ENCODE results near the gene CAPN8. TPM values are rescaled to one million over a fixed set of nuclear protein-coding genes. Genes with fewer than 3 reads are reported as not detected.

The CAPN8 gene
- total RNA-seq, 1 donor from 2014 or later: 0.49 TPM

DNA sequence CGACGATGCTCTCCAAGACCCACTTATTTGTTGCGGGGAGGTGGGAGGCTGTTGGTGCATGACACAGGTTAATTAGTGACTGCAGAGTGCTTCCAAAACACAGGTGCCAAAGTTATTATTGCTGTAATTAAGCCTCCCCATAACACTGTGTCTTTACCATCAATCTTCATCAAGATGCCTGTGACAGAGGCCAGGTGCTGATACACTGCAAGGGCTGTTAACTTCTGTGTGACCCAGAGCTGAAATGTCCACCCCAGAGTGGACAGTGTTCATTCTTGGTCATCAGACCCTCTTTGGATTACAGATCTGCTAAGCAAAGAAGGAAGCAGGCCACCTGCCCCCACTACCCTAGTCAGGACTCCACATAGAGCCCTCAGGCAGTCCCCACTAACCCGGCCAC, 55.5 kb downstream of the CAPN8 start:
- H3K27ac ChIP-seq: no peak overlapping the region
- DNase-seq (ENCODE audit: extremely low spot score in 2 of 2): no peak
- intact Hi-C loops (cut with DNase I): no loop called here

DNA sequence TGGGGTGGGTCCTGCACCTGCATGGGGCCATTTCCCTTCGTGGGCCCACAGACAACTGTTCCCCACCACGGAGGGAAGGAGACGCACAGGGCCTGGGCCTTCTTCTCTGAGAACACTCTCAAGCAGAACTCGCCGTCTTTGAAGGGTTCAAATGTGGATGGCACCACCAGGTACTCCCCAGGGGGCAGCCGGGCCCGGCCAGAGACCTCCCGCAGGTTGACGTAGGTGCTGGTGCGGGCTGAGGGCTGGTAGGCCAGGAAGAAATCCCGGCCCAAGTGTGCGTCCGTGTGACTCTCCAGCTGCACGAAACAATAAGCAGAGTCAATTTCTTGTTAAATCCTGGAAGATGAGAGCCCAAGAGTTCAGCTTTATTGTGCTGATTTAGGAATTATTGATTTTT, 56.4 kb downstream of the CAPN8 start:
- Histone ChIP-seq H3K4me1 (no peaks in the 10 kb centered on the region), H3K4me3 (no peak overlapping the region), H3K27ac (no peak overlapping the region), H3K27me3 (no peaks in the 10 kb centered on the region), H3K9me3 (no peaks in the 10 kb centered on the region), H3K36me3 (no peaks in the 10 kb centered on the region)
- DNase-seq (ENCODE audit: extremely low spot score in 2 of 2): no peak
- TF ChIP-seq, protein P1, sequence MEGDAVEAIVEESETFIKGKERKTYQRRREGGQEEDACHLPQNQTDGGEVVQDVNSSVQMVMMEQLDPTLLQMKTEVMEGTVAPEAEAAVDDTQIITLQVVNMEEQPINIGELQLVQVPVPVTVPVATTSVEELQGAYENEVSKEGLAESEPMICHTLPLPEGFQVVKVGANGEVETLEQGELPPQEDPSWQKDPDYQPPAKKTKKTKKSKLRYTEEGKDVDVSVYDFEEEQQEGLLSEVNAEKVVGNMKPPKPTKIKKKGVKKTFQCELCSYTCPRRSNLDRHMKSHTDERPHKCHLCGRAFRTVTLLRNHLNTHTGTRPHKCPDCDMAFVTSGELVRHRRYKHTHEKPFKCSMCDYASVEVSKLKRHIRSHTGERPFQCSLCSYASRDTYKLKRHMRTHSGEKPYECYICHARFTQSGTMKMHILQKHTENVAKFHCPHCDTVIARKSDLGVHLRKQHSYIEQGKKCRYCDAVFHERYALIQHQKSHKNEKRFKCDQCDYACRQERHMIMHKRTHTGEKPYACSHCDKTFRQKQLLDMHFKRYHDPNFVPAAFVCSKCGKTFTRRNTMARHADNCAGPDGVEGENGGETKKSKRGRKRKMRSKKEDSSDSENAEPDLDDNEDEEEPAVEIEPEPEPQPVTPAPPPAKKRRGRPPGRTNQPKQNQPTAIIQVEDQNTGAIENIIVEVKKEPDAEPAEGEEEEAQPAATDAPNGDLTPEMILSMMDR (IDR thresholded peaks at IDR 0.05): no peak
- TF ChIP-seq POLR2A (IDR thresholded peaks at IDR 0.05) (no peak), POLR2AphosphoS5 (IDR thresholded peaks at IDR 0.05; ENCODE audit: insufficient read depth in 1 of 2, low read depth in 1 of 2) (no peak)
- intact Hi-C loops (cut with DNase I): no loop called here

More for the DNA sequence above, 55.5 kb downstream of the CAPN8 start:
- TF ChIP-seq, protein P1 (IDR thresholded peaks at IDR 0.05): no peak
- no peak for TF ChIP-seq POLR2A (IDR thresholded peaks at IDR 0.05)
- TF ChIP-seq POLR2AphosphoS5 (IDR thresholded peaks at IDR 0.05; ENCODE audit: insufficient read depth in 1 of 2, low read depth in 1 of 2): no peak
- H3K27me3 ChIP-seq: no peaks in the 10 kb centered on the region
- no peaks in the 10 kb centered on the region for H3K4me1 ChIP-seq
- no peaks in the 10 kb centered on the region for H3K36me3 ChIP-seq
- H3K4me3 ChIP-seq: no peak overlapping the region
- no peaks in the 10 kb centered on the region for H3K9me3 ChIP-seq

DNA sequence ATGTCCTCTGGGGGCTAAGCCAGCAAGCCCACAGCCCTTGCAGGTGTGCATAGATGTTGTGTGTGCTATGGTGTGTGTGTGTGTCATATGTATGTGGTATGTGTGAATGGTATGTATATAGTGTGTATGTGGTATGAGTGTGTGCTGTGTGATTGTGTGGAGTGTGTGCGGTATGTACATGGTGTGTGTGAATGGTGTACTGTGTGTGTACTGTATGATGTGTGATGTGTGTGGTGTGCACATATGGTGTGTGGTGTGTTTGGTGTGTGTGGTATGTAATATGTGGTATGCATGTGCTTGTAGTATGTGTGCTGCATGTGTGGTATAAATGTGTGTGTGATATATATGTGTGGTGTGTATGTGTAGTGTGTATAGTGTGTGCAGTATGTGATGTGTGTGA, 107.0 kb downstream of the CAPN8 start:
- no peak for TF ChIP-seq POLR2A (IDR thresholded peaks at IDR 0.05)
- TF ChIP-seq, protein P1 (IDR thresholded peaks at IDR 0.05): no peak
- TF ChIP-seq POLR2AphosphoS5 (IDR thresholded peaks at IDR 0.05; ENCODE audit: insufficient read depth in 1 of 2, low read depth in 1 of 2): no peak
- no peaks in the 10 kb centered on the region for H3K4me1 ChIP-seq
- H3K36me3 ChIP-seq: no peaks in the 10 kb centered on the region
- intact Hi-C loops (cut with DNase I): no loop called here
- H3K27me3 ChIP-seq: no peaks in the 10 kb centered on the region
- H3K4me3 ChIP-seq: no peak overlapping the region
- H3K9me3 ChIP-seq: no peaks in the 10 kb centered on the region
- no peak for DNase-seq (ENCODE audit: extremely low spot score in 2 of 2)
- no peak overlapping the region for H3K27ac ChIP-seq

DNA sequence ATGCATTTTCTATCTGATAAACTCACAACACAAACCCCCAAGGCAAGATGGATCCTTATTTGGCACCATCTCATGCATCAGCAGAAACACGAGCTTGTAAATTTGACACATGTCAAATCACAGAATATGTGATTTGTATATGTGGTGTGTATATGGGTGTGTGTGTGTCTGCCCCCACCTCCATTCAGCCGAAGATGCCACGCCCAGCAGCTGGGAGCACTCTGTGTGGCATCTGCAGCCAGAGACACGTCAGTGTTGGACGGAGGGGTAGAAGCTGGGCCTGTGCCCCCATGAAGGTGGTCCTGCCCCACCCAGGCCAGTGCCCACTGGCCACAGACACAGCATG, 108.4 kb downstream of the CAPN8 start:
- H3K4me1 ChIP-seq: no peaks in the 10 kb centered on the region
- no peak for DNase-seq (ENCODE audit: extremely low spot score in 2 of 2)
- no peak for TF ChIP-seq POLR2A (IDR thresholded peaks at IDR 0.05)
- TF ChIP-seq, protein P1 (IDR thresholded peaks at IDR 0.05): no peak
- no peak for TF ChIP-seq POLR2AphosphoS5 (IDR thresholded peaks at IDR 0.05; ENCODE audit: insufficient read depth in 1 of 2, low read depth in 1 of 2)
- no peaks in the 10 kb centered on the region for H3K9me3 ChIP-seq
- intact Hi-C loops (cut with DNase I): no loop called here
- H3K36me3 ChIP-seq: no peaks in the 10 kb centered on the region
- H3K4me3 ChIP-seq: no peak overlapping the region
- no peaks in the 10 kb centered on the region for H3K27me3 ChIP-seq
- no peak overlapping the region for H3K27ac ChIP-seq

DNA sequence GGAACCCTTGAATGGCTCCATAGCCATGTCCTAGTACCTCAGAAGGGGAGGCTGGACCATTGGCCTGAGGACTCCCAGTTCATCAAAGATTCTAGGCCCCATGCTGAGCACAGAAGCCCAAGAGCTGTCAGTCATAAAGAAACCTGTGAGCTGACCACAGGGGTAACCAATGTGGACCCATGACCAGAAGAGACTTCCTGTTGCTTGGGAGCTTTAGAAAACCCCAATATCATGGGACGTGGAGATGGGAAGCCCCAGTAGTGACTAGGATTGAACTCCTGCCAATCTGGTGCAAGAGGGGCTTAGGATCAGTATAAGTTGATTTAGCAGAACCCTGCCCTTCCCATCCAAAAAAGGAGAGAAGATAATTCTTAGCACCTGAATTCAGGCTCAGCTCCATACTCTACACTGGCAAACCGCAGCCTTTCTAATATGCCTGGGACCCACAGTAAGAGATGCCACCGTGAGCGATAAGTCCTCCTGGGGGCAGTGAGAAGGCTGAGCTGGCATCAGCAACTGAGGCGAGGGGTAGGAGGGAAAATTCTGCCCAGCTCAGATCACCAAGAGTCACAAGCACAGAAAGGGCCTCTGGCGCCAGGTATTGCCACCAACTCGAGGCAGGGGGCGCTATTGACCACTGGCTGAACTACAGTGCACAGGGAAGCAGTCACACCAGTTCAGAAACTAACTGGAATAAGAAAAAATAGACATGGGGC, 108.9 kb downstream of the CAPN8 start:
- Histone ChIP-seq H3K4me3 (no peak overlapping the region), H3K9me3 (no peaks in the 10 kb centered on the region), H3K4me1 (no peaks in the 10 kb centered on the region), H3K36me3 (no peaks in the 10 kb centered on the region), H3K27ac (no peak overlapping the region), H3K27me3 (no peaks in the 10 kb centered on the region)
- TF ChIP-seq POLR2A (IDR thresholded peaks at IDR 0.05): no peak
- TF ChIP-seq, protein P1 (IDR thresholded peaks at IDR 0.05): peak in 1 of 3 experiments; percentile 7
- intact Hi-C loops (cut with DNase I): no loop called here
- DNase-seq (ENCODE audit: extremely low spot score in 2 of 2): no peak
